Cardiac muscle cell (in vitro differentiated cells and primary cell): ENCODE measurements around the gene OVAAL. TPM values are rescaled to one million over a fixed set of nuclear protein-coding genes. Genes with fewer than 3 reads are reported as not detected.

Experiments
- DNase-seq, 2 donors: peaks; one replicate each; pipeline versions ENCODE4 v3.0.0 to v3.0.0-alpha.2; 2010 to 2017; ENCODE audit warnings: low read depth in 1 of 2, low spot score in 1 of 2
- H3K27ac ChIP-seq: fragments of 200-600 bp; sonication (generic); 2 replicates; pipeline ENCODE4 v1.5.1; 2016
- H3K27me3 ChIP-seq: fragments of 200-600 bp; sonication (generic); 2 replicates; pipeline ENCODE4 v1.6.0; 2016; ENCODE audit warnings: control low read depth
- H3K36me3 ChIP-seq: fragments of 200-600 bp; sonication (generic); 2 replicates; pipeline ENCODE4 v1.5.1; 2016; ENCODE audit warnings: control low read depth
- H3K4me1 ChIP-seq: fragments of 200-600 bp; sonication (generic); 2 replicates; pipeline ENCODE4 v1.8.1; 2017; ENCODE audit warnings: low read depth, mild to moderate bottlenecking, mixed run types
- H3K4me3 ChIP-seq: fragments of 200-600 bp; sonication (generic); 2 replicates; pipeline ENCODE4 v1.5.1; 2016; ENCODE audit warnings: mild to moderate bottlenecking
- H3K9me3 ChIP-seq: fragments of 200-600 bp; sonication (generic); 2 replicates; pipeline ENCODE4 v1.5.1; 2017; ENCODE audit warnings: low read depth, mild to moderate bottlenecking, control low read depth
- polyA plus RNA-seq: library from polyadenylated mRNA; unstranded; fragments of >200 nt; fragmentation: Nextera tagmentation; extraction: Ambion mirVana; gene quantifications from 2 replicates; pipeline ENCODE4 v1.2.1, GENCODE V29; 2016
- total RNA-seq: library from RNA; depleted of rRNA; stranded (reverse); fragments of >200 nt; gene quantifications from 2 replicates; pipeline ENCODE4 v1.2.3, GENCODE V29; 2016
- TF ChIP-seq, protein P1 (sequence below): IDR thresholded peaks from 2 replicates; pipeline ENCODE4 v1.5.1; 2012; ENCODE audit warnings: low read depth, mild to moderate bottlenecking, low read length

OVAAL gene
- total and polyA plus RNA-seq, 2 experiments from 2014 or later, result 0.21 to 2.5 TPM

DNA sequence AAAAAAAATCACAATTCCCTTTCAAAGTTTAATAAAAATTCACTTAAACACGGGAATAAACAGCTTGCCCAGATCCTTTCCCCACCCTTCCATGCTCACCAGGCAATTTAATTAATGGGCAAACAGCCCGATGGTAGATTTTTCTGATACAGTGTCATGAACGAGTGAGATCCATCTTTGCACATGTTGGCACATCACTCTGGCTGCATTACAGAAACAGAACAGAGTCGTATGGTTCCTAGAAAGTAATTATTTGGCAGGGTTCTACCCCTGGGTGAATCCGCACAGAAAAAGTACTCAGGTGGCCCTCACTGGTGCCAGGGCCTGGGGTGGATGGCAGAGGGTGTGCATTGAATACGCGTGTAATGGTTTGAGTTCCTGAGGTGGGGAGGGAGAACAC is 24.6 kb upstream of the OVAAL start:
- DNase-seq, result no peak
- H3K27me3 ChIP-seq, result no peaks in the 10 kb centered on the region
- H3K36me3 ChIP-seq, result no peaks in the 10 kb centered on the region
- H3K4me3 ChIP-seq, result no peak overlapping the region
- peaks cover 9% of the 10 kb centered on the region for H3K4me1 ChIP-seq
- H3K27ac ChIP-seq, result no peak overlapping the region
- TF ChIP-seq, protein P1, sequence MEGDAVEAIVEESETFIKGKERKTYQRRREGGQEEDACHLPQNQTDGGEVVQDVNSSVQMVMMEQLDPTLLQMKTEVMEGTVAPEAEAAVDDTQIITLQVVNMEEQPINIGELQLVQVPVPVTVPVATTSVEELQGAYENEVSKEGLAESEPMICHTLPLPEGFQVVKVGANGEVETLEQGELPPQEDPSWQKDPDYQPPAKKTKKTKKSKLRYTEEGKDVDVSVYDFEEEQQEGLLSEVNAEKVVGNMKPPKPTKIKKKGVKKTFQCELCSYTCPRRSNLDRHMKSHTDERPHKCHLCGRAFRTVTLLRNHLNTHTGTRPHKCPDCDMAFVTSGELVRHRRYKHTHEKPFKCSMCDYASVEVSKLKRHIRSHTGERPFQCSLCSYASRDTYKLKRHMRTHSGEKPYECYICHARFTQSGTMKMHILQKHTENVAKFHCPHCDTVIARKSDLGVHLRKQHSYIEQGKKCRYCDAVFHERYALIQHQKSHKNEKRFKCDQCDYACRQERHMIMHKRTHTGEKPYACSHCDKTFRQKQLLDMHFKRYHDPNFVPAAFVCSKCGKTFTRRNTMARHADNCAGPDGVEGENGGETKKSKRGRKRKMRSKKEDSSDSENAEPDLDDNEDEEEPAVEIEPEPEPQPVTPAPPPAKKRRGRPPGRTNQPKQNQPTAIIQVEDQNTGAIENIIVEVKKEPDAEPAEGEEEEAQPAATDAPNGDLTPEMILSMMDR, result no peak
- no peaks in the 10 kb centered on the region for H3K9me3 ChIP-seq

DNA sequence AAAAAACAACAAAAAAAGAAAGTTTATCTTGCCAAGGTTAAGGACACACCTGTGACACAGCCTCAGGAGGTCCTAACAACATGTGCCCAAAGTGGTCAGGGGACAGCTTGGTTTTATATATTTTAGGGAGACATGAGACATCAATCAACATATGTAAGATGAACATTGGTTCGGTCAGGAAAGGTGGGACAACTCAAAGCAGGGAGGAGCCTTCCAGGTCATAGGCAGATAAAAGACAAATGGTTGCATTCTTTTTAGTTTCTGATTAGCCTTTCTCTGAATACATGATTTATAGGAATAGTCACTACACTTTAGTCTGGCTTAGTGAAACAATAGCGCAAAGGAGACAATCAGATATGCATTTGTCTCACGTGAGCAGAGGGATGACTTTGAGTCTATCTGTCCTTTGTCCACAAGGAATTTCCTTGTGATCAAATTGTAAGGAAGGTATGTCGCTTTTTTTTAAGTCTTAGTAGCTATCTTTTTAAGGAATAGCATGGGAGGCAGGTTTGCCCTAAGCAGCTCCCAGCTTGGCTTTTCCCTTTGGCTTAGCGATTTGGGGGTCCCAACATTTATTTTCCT is 23.3 kb upstream of the OVAAL start:
- TF ChIP-seq, protein P1, result no peak
- Histone ChIP-seq H3K4me3 (no peak overlapping the region), H3K27ac (no peak overlapping the region), H3K27me3 (no peaks in the 10 kb centered on the region), H3K36me3 (no peaks in the 10 kb centered on the region), H3K4me1 (peaks cover 16% of the 10 kb centered on the region), H3K9me3 (no peaks in the 10 kb centered on the region)
- DNase-seq, result no peak

DNA sequence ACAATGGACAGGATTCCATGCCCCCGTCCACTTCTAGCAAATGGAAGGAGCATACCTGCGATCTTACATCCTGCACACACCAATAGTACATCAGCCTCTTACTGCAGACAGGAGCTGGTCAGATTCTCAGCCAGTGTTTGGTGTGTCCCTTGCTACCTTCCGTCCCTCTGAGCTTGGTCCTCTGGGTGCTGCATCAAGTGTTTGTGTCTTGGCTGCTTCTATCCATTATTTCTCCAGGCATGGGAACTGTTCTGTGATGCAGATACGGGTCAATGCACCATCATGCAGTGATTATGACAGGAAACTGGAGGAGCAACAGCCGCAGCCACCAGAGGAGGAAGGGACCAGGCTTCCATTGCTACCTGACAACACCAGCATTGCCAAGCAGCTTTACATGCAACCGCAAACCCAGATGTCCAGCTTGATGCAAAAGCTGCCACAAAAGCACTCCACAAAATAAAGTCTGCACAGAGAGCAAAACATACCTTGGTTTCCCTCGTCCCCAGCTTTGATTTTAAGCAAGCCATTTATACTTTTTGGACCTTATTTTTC is 21.9 kb upstream of the OVAAL start:
- Histone ChIP-seq H3K9me3 (no peaks in the 10 kb centered on the region), H3K36me3 (no peaks in the 10 kb centered on the region), H3K4me1 (peaks cover 30% of the 10 kb centered on the region), H3K27ac (no peak overlapping the region), H3K4me3 (no peak overlapping the region), H3K27me3 (no peaks in the 10 kb centered on the region)
- DNase-seq, result no peak
- TF ChIP-seq, protein P1, result no peak

DNA sequence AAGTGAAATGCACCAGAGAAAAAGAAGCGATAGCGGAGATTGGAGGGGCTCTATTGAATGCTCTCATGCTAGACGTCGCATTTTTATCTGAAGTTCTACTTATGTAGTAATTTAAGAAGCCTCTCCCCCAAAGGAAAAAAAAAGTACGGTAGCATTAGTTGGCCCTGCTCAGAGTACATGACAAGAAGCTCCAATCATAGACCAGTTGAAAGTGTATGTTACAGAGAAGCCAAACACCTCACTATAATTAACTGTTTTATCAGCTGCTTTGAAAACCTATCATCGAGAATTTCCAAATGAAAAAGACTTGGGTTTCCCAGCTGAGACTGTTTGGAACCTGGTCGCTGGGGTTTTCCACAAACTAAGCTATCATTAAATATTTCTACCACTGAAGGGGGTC is 19.6 kb upstream of the OVAAL start:
- Histone ChIP-seq H3K4me1 (peaks cover 40% of the 10 kb centered on the region), H3K27me3 (no peaks in the 10 kb centered on the region), H3K4me3 (no peak overlapping the region), H3K9me3 (no peaks in the 10 kb centered on the region), H3K27ac (no peak overlapping the region), H3K36me3 (no peaks in the 10 kb centered on the region)
- no peak for DNase-seq
- TF ChIP-seq, protein P1, result no peak

DNA sequence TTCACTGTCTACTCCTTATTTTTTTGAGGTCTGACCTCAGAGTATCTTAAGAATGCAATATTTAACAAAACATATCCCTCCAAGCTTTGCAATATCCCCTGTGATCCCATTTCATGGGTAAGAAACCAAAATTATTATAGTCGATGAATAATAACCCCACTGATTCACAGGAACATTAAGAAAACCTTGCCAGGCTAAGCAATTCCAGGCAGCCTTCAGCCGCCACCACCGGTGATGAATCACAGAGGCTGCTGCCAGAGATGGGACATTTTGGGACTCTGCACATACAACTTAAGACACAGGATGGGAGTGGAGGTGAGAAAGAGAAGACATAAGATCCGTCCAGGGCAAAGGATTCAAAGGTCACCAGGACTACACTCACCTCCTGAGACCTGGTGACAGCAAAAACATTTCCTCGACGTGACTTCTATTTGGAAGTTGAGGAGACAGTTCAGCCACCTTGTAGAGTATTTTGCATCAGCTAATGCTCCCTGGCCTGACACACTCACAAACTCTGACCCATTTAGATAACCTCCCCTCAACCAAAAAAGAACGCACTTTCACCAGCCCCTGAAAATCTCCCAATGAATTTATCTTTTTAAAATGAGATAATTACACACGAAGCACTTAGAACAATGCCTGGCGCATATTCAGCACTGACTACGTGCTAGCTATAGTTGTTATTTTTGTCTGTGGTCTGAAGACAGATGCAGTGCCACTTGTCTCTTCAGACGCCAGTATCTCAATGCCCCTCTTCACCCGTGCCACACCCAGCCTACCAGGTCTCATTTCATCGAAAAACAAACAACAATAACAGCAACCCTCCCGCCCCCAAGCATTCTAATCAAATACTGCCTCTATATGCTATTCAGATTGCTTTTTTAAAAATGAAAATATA is 17.8 kb upstream of the OVAAL start:
- peak overlapping the region; percentile 88 for H3K27ac ChIP-seq
- no peak overlapping the region for H3K4me3 ChIP-seq
- H3K36me3 ChIP-seq, result no peaks in the 10 kb centered on the region
- H3K9me3 ChIP-seq, result no peaks in the 10 kb centered on the region
- H3K27me3 ChIP-seq, result no peaks in the 10 kb centered on the region
- peaks cover 40% of the 10 kb centered on the region for H3K4me1 ChIP-seq
- DNase-seq, result no peak
- TF ChIP-seq, protein P1, result no peak
